K562 (cell line): Measurements from ENCODE around the gene PDZK1IP1. TPM values are rescaled to one million over a fixed set of nuclear protein-coding genes. Genes with fewer than 3 reads are reported as not detected.
A peak's percentile ranks its signal among the peaks of the same experiment; 100 is the strongest.
"Not testable (repeated sequence)": the region's sequence is repeated elsewhere in the genome, so short reads cannot be mapped to it uniquely, and the experiment has no call there.

Experiments
- ATAC-seq: fragments of 200-7000 bp; cut with Tn5 transposase; 3 replicates; pipeline ENCODE4 v1.9.1; 2020; ENCODE audit warnings: moderate library complexity
- BruUV-seq: library from RNA; stranded (reverse); fragments of 400-500 nt; replicated peaks from 2 replicates; lab custom pipeline; 2021; lab: Mats Ljungman, UMichigan
- CTCF ChIA-PET: fragments of 300-600 bp; formaldehyde crosslinking; extraction: SDS; loops from one replicate; lab custom pipeline; 2021; ENCODE audit warnings: low intra/inter-chr PET ratio; lab: Yijun Ruan, JAX
- POLR2A ChIA-PET: fragments of 300-600, 350-650 bp; sonication (Branson Sonifier 250); formaldehyde crosslinking; extraction: SDS; loops from one replicate; lab custom pipeline; 2021; ENCODE audit warnings: antibody characterized with exemption, inconsistent platforms; lab: Yijun Ruan, JAX
- DNase-seq, 4 experiments: peaks; one replicate each; pipeline versions ENCODE4 v3.0.0 to v3.0.0-alpha.2; 2011 to 2018; ENCODE audit warnings: low spot score in 3 of 4, mixed read lengths in 3 of 4; ENCODE audit errors: extremely low read depth in 1 of 4
- FAIRE-seq: peaks from 2 replicates; lab custom pipeline; 2011; peaks lifted over from hg19 to GRCh38; lab: Jason Lieb, UNC
- H2AFZ ChIP-seq: 2 replicates; pipeline ENCODE4 v1.6.0; 2011; ENCODE audit warnings: low read depth, low read length, control low read depth, inconsistent platforms
- H3K27ac ChIP-seq: fragments of 200-600 bp; 3 replicates; pipeline ENCODE4 v1.8.0; 2011; ENCODE audit warnings: low read depth, mild to moderate bottlenecking, control low read depth, inconsistent platforms, low read length, moderate library complexity, mixed read lengths; ENCODE audit errors: extremely low read depth
- H3K27me3 ChIP-seq, 2 experiments: fragments of 300-600 bp in 1 of 2; 2 replicates in 1 of 2; 3 replicates in 1 of 2; pipeline versions ENCODE4 v1.6.0 to v1.8.0; 2011; ENCODE audit warnings: inconsistent platforms in 2 of 2, low read length in 2 of 2, mild to moderate bottlenecking in 1 of 2, mixed read lengths in 1 of 2, moderate library complexity in 1 of 2; ENCODE audit not compliant: control insufficient read depth in 2 of 2, insufficient read depth in 2 of 2
- H3K36me3 ChIP-seq: fragments of 300-600 bp; 3 replicates; pipeline ENCODE4 v1.8.0; 2011; ENCODE audit warnings: mild to moderate bottlenecking, low read length, inconsistent platforms; ENCODE audit not compliant: control insufficient read depth, insufficient read depth
- H3K4me1 ChIP-seq, 2 experiments: fragments of 200-600 bp in 1 of 2; replicated peaks in 1 of 2; 2 replicates in 1 of 2; 3 replicates in 1 of 2; pipeline versions ENCODE4 v1.5.1 to v1.8.0; 2011; ENCODE audit warnings: inconsistent platforms in 2 of 2, low read length in 2 of 2, mild to moderate bottlenecking in 1 of 2, mixed read lengths in 1 of 2, moderate library complexity in 1 of 2; ENCODE audit not compliant: control insufficient read depth in 2 of 2, insufficient read depth in 2 of 2
- H3K4me2 ChIP-seq: 2 replicates; pipeline ENCODE4 v1.6.1; 2011; ENCODE audit warnings: low read length, control low read depth, inconsistent platforms, mixed read lengths; ENCODE audit not compliant: insufficient read depth
- H3K4me3 ChIP-seq: fragments of 200-600 bp; sonication (generic), shearing (Covaris generic); 2 replicates; pipeline ENCODE4 v1.5.1; 2016; ENCODE audit warnings: control low read depth, inconsistent platforms
- H3K79me2 ChIP-seq: fragments of 200-600 bp; 3 replicates; pipeline ENCODE4 v1.8.0; 2011; ENCODE audit warnings: low read length, inconsistent platforms; ENCODE audit not compliant: control insufficient read depth, insufficient read depth
- H3K9ac ChIP-seq, 2 experiments: 2 replicates each; pipeline versions ENCODE4 v1.6.0 to v1.6.1; 2011; ENCODE audit warnings: low read depth in 2 of 2, low read length in 2 of 2, control low read depth in 1 of 2, inconsistent platforms in 1 of 2, mild to moderate bottlenecking in 1 of 2, mixed read lengths in 1 of 2; ENCODE audit not compliant: insufficient read depth in 1 of 2
- H3K9me1 ChIP-seq: one replicate; pipeline ENCODE4 v1.6.0; 2011; ENCODE audit warnings: inconsistent platforms, mild to moderate bottlenecking, low read length, moderate library complexity; ENCODE audit not compliant: control insufficient read depth, insufficient read depth
- H3K9me3 ChIP-seq: replicated peaks from 2 replicates; pipeline ENCODE4 v1.5.1; 2011; ENCODE audit warnings: low read depth, low read length, inconsistent platforms; ENCODE audit not compliant: control insufficient read depth, insufficient read depth
- H4K20me1 ChIP-seq: replicated peaks from 2 replicates; pipeline ENCODE4 v1.6.1; 2011; ENCODE audit warnings: low read length, inconsistent platforms, mixed read lengths; ENCODE audit not compliant: control insufficient read depth, insufficient read depth
- CBFA2T3 ChIP-seq: fragments of 450-650 bp; IDR thresholded peaks from 2 replicates; pipeline ENCODE4 v1.6.1; 2017
- MEIS2 ChIP-seq: fragments of 450-650 bp; IDR thresholded peaks from 2 replicates; pipeline ENCODE4 v1.6.1; 2014; ENCODE audit warnings: mild to moderate bottlenecking; ENCODE audit not compliant: partially characterized antibody
- PBX2 ChIP-seq, 2 experiments: IDR thresholded peaks in 1 of 2; conservative IDR thresholded peaks in 1 of 2; 2 replicates each; pipeline ENCODE4 v1.6.1; 2016; ENCODE audit warnings: low read depth in 2 of 2, mild to moderate bottlenecking in 1 of 2, missing compliant biosample characterization in 1 of 2, missing genetic modification characterization in 1 of 2, moderate library complexity in 1 of 2
- WGBS: fragments of 100-300 bp; shearing (Covaris generic); methylation state at CpG from one replicate; pipeline ENCODE4 v1.1.6; 2016; ENCODE audit warnings: low coverage, mixed read lengths; ENCODE audit not compliant: insufficient coverage; ENCODE audit errors: missing lambda C conversion rate; 5-methylcytosine and 5-hydroxymethylcytosine counted together
- in situ Hi-C: fragments of 300-500 bp; cut with MboI; formaldehyde crosslinking; loops from 4 replicates; pipeline ENCODE4 v1.15.0; 2018; ENCODE audit warnings: inconsistent platforms, mixed read lengths
- intact Hi-C: fragments of 100-400 bp; cut with micrococcal nuclease; formaldehyde crosslinking; loops from 2 replicates; pipeline ENCODE4 v1.14.2; 2022
- polyA plus RNA-seq, 8 experiments: library from polyadenylated mRNA; depleted of rRNA in 4 of 8; stranded (reverse) in 5 of 8; unstranded in 3 of 8; fragments of >200 nt; fragmentation: Nextera tagmentation in 2 of 8; fragmentation: Illumina TruSeq in 1 of 8; extraction: Ambion mirVana in 2 of 8; extraction: Trizol in 1 of 8; gene quantifications; 2 replicates each; pipeline versions ENCODE4 v1.2.1 to v1.2.3, GENCODE V29; 2011 to 2014; ENCODE audit warnings: inconsistent platforms in 1 of 8, missing spikeins in 1 of 8
- total RNA-seq, 7 experiments: library from RNA; depleted of rRNA in 6 of 7; stranded (reverse); fragments of >200 nt in 6 of 7; fragmentation: Illumina TruSeq in 2 of 7; extraction: Trizol in 2 of 7; gene quantifications; 2 replicates each; pipeline versions ENCODE4 v1.2.1 to v1.2.3, GENCODE V29; 2011 to 2021; ENCODE audit warnings: low replicate concordance in 1 of 7

The PDZK1IP1 gene
- total and polyA plus RNA-seq, 9 of the 15 experiments (the other 6 are each of a cell fraction or from before 2014, with no cell fraction given) = 0.17 to 0.68 (median 0.53) TPM; not detected in 2

GRCh38 chr1:47149162-47149561 is 40.7 kb downstream of the PDZK1IP1 start:
- CTCF ChIA-PET; intact Hi-C loops; H3K27ac ChIP-seq; H3K9me1 ChIP-seq; FAIRE-seq; H4K20me1 ChIP-seq; ATAC-seq; H3K79me2 ChIP-seq; BruUV-seq; H3K4me1 ChIP-seq; H3K36me3 ChIP-seq; H3K4me2 ChIP-seq; H3K9ac ChIP-seq; H2AFZ ChIP-seq; H3K9me3 ChIP-seq; H3K4me3 ChIP-seq; TF ChIP-seq PBX2 (CRISPR knock-in tag; IDR thresholded peaks at IDR 0.05; ENCODE audit: low read depth): not testable (repeated sequence)
- POLR2A ChIA-PET = interaction anchor here (0.6 to 0.8 kb wide), 2 partner anchors 209 to 219 kb away, joined by 3 to 5 read pairs; no protein-coding TSS in a partner anchor
- peak in 1 of 4 experiments; percentile 8 for DNase-seq
- WGBS = 2% methylated on average over 9 of the region's 9 CpGs
- in situ Hi-C loops = loop anchor here (5.0 kb wide), 1 partner anchor 222 kb away; no protein-coding TSS in a partner anchor
- peaks cover 4 to 24% of the 10 kb centered on the region in 2 experiments; a peak in 4 of 5 replicates for H3K27me3 ChIP-seq
- peak; percentile 63 for TF ChIP-seq PBX2 (tag; conservative IDR thresholded peaks at IDR 0.05; ENCODE audit: low read depth)
- 0 out of 2 replicates have a peak, but pooled peaks have one; percentile 39 for TF ChIP-seq CBFA2T3
- peak; percentile 27 for TF ChIP-seq MEIS2
- TF ChIP-seq, all 486 proteins: peak for 3; not testable (repeated sequence) for 483
